ENCODE results near the gene LSM14B.
"Not testable (repeated sequence)": the region's sequence is repeated elsewhere in the genome, so short reads cannot be mapped to it uniquely, and the experiment has no call there.

The LSM14B gene

DNA sequence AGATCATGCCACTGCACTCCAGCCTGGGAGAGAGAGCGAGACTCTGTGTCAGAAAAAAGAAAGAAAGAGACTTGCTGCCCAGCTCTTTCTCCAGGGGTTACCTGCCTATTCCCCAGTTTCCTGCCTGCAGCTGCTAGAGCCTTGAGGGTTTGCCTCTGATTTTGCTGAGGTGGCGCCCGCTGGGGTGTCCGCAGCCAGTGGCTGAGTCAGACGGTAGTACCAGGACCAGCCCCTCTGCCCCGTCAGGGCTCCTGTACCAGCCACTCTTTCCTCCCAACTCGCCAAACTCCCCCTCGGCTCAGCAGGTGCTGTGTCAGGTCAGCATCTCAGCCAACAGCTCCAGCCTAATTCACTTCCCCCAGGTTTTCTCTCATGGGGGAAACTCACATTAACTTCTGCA lies 7.4 kb upstream of the LSM14B start:
- no peak for DNase-seq (ENCODE audit: low read depth)

DNA sequence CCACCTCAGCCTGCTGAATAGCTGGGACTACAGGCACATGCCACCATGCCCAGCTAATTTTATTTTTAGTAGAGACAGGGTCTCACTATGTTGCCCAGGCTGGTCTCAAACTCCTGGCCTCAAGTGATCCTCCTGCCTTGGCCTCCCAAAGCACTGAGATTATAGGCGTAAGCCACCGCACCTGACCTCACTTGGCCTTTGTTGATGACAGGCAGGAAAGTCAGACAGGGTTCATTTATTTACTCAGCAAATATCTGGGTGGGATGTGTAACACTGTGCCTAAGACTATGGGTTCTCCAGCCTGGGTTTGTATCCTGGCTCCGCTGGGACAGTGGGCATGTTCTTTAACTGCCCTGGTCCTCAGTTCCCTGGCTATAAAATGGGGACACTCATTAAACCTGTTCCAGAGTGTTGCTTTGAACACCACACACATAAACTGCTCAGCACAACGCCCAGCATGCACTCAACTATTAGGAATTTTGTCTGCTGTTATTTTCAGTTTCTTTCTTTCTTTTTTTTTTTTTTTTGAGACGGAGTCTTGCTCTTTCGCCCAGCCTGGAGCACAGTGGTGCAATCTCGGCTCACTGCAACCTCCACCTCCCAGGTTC lies 6.4 kb upstream of the LSM14B start:
- not testable (repeated sequence) for DNase-seq (ENCODE audit: low read depth)

GRCh38 chr20:62116558-62117361 lies 5.5 kb upstream of the LSM14B start:
- no peak for DNase-seq (ENCODE audit: low read depth)

DNA sequence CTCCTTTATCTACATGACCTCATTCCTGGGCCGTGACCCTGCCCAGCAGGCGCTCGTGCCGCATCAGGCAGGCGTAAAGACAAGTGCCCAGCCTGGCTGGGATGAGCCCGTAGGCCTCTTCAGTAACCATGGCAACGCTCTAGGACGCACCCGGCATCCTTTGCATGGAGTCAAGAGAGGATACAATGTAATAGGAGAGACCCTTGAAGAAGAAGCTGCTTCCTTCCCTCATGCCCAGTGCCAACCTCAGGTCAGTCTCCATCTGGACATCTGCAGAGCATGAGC lies 5.0 kb upstream of the LSM14B start:
- DNase-seq (ENCODE audit: low read depth), result peak; percentile 5

DNA sequence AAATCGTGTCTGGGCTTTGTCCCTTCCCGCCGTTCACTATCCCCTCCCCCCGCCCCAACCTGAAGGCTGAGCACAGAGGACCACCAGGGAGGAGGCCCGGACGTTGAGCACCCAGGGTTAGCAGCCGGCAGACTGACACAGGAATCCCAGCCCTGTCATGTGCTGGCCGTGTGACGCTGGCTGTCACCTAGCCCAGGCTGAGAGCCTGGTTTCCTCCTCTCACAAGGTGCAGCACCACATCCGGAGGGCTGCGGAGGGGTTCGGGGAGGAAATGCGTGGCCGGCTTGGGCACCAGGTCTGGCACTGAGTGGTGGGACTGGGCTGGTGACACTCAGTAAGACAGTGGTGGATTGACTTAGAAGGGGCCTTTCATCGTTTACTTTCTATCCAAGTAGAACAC lies 4.6 kb upstream of the LSM14B start:
- no peak for DNase-seq (ENCODE audit: low read depth)

- DNase-seq (ENCODE audit: low read depth), result no peak
These were observed 3.9 kb upstream of the LSM14B start for GRCh38 chr20:62118113-62119043.

- DNase-seq (ENCODE audit: low read depth), result no peak
These were observed 3.2 kb upstream of the LSM14B start for GRCh38 chr20:62119115-62119514.

- DNase-seq (ENCODE audit: low read depth), result no peak
These were observed 2.5 kb upstream of the LSM14B start for GRCh38 chr20:62119591-62120364.

GRCh38 chr20:62120365-62120762 lies 1.9 kb upstream of the LSM14B start:
- no peak for DNase-seq (ENCODE audit: low read depth)

DNA sequence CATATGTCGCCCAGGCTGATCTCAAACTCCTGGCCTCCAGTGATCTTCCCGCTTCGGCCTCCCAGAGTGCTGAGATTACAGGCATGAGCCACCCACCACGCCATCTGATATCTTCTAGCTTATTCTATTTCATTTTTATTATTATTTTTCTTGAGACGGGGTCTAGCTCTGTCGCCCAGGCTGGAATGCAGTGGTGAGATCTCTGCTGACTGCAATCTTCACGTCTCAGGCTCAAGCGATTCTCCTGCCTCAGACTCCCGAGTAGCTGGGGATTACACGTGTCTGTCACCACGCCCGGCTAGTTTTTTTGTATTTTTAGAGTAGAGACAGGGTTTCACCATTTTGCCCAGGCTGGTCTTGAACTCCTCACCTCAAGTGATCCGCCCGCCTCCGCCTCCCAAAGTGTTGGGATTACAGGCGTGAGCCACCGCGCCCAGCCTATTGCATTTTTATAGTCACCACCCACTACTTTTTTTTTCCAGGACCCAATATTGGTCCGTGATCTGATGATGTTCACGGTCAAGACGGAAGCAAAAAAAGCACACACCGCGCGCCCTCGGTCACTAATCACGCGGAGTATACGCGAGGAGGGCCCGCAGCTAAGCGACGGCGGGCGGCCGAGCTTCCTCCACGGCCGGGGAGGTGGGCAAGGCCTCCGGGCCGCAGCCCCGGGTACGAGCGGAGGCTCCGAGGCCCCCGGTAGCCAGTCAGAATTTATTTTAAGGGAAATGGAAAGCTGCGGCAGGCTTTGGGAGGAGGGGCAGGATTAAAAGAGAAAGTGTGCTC lies 1.1 kb upstream of the LSM14B start:
- no peak for DNase-seq (ENCODE audit: low read depth)

- peak; percentile 54 for DNase-seq (ENCODE audit: low read depth)
These were observed 577 bp downstream of the LSM14B start for GRCh38 chr20:62122654-62123449.

DNA sequence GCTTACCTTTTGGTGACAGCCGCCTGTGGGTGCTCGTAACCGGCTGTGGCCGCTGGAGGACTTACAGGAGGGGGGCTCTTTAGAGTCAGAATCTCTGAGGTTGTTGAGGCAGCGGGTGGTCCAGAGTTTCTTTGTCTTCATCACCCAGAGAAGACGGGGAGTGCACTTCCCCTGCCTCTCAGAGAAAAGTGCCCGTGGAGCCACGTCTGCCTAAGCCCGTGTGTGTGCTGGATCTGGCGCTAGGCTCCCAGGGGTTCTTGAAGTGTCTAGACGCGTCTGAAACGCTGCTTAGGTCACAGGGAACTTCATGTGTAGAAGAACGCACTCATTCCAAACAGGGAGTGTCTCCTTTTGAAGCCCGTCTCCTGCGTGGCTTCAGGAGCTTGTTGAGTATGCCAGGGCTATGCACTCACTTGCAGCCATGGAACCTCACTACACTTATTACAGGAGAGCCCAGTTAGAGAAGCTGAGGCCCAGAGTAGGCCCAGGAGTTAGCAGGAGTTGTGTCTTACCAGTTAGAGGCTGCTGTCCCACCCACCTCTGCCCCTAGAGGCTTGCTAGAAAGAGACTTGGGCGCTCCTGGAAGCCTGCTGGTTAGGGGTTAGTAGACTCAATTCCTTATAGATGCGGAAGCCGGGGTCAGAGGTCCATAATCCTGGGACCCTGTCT lies 1.3 kb downstream of the LSM14B start:
- DNase-seq (ENCODE audit: low read depth), result peak; percentile 38

GRCh38 chr20:62126141-62126540 lies 3.9 kb downstream of the LSM14B start:
- DNase-seq (ENCODE audit: low read depth), result no peak

DNA sequence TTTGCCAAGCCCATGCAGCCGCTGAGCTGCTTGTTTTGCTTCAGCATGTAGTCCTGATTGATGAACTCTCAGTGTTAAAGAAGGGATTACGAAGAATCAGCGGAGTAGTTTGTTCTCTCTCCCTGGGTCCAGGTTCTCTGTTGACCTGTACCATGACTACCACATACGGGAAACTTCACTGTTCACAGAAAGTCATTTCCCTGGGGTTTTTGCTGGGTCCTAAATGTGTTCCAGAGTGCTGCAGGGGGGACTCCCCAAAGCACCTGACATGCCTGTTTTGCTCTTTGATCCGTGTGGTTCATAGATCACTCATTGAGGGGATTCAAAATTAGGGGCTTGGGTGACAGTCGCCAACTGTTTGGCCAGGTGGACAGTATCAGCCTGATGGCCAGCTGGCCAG lies 5.5 kb downstream of the LSM14B start:
- no peak for DNase-seq (ENCODE audit: low read depth)

GRCh38 chr20:62128502-62128901 lies 6.2 kb downstream of the LSM14B start:
- DNase-seq (ENCODE audit: low read depth), result no peak

DNA sequence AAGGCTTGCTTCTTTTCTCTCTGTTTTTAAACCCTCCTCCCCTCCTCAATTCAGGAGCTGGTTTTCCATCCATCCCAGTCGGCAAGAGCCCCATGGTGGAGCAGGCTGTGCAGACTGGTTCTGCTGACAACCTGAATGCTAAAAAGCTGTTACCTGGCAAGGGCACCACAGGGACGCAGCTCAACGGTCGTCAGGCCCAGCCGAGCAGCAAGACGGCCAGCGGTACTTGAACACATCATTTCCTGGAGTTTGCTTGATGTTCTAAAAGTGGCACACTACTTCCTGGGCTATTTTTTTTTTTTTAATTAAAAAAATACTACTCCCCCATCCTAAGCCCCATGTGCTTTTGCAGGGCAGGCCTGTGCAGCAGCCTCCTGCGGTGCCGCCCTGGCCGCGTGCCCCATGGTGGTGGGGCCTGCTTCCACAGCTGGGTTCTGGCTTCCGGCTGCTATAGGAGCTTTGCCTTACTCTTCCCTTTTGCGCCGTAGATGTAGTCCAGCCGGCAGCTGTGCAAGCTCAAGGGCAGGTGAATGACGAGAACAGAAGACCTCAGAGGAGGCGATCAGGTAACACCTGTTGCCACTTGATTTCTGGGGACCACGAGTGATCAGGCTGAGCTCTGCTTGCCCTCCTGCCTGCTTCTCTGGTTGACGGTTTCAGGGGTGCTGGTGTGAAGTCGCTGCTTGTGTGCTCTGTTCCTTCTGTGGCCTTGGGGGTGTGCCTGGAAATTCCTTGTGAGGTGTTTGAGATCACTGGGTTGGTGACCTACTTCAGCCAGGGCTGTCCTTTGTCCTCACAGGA lies 7.7 kb downstream of the LSM14B start:
- no peak for DNase-seq (ENCODE audit: low read depth)

GRCh38 chr20:62131560-62132320 lies 9.5 kb downstream of the LSM14B start:
- no peak for DNase-seq (ENCODE audit: low read depth)

- no peak for DNase-seq (ENCODE audit: low read depth)
These were observed 10.1 kb downstream of the LSM14B start for GRCh38 chr20:62132421-62132820.

All from EH (cell line).